Astrocyte (in vitro differentiated cells and primary cell): ENCODE measurements around the gene NTN1.

ENCODE experiments used
- EZH2 ChIP-seq: IDR thresholded peaks from 2 replicates; pipeline ENCODE4 v1.6.1; 2012; ENCODE audit warnings: mild to moderate bottlenecking, low read length, inconsistent platforms; ENCODE audit not compliant: insufficient read depth
- TF ChIP-seq, protein P1 (sequence below): IDR thresholded peaks from 2 replicates; pipeline ENCODE4 v1.5.1; 2011; ENCODE audit warnings: low read depth, mild to moderate bottlenecking, inconsistent platforms, low read length, moderate library complexity; ENCODE audit not compliant: insufficient read depth

DNA sequence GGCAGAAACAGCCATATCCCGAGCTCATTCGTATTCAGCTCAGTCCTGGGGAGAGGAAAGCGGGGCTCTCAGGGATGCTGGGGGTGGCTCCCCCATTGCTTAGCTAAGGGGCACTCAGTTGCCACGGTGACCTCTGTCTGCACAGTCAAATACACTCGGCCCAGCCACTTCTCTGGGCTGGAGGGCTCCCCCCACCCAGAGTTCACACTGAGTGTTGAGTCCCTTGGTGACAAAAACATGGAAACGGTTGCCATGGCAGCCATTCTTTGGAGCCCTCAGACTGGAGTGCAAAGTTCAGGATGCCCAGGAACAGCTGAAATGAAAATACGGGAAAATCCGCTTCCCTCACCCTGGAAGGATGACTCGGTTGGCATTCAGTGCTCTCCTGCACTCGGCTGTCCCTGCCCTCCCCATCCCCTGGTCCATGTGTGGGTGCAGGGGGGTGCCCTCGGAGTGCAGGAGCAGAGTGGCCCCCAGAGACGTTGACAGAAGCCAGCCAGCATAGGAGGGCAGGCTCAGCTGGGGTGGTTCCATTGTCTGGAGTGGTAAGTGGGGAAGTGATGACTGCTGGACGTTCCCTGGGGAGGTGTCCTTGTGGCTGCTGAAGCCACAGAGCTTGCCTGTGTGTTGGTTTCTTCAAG, 216.5 kb downstream of the NTN1 start:
- TF ChIP-seq, protein P1, sequence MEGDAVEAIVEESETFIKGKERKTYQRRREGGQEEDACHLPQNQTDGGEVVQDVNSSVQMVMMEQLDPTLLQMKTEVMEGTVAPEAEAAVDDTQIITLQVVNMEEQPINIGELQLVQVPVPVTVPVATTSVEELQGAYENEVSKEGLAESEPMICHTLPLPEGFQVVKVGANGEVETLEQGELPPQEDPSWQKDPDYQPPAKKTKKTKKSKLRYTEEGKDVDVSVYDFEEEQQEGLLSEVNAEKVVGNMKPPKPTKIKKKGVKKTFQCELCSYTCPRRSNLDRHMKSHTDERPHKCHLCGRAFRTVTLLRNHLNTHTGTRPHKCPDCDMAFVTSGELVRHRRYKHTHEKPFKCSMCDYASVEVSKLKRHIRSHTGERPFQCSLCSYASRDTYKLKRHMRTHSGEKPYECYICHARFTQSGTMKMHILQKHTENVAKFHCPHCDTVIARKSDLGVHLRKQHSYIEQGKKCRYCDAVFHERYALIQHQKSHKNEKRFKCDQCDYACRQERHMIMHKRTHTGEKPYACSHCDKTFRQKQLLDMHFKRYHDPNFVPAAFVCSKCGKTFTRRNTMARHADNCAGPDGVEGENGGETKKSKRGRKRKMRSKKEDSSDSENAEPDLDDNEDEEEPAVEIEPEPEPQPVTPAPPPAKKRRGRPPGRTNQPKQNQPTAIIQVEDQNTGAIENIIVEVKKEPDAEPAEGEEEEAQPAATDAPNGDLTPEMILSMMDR: no peak
- no peak for TF ChIP-seq EZH2
